Measurements from ENCODE around the gene AKAP13. TPM values are rescaled to one million over a fixed set of nuclear protein-coding genes. Genes with fewer than 3 reads are reported as not detected.
A peak's percentile ranks its signal among the peaks of the same experiment; 100 is the strongest.

AKAP13 gene
- total RNA-seq, 1 donor from 2014 or later: 41.1 TPM

DNA sequence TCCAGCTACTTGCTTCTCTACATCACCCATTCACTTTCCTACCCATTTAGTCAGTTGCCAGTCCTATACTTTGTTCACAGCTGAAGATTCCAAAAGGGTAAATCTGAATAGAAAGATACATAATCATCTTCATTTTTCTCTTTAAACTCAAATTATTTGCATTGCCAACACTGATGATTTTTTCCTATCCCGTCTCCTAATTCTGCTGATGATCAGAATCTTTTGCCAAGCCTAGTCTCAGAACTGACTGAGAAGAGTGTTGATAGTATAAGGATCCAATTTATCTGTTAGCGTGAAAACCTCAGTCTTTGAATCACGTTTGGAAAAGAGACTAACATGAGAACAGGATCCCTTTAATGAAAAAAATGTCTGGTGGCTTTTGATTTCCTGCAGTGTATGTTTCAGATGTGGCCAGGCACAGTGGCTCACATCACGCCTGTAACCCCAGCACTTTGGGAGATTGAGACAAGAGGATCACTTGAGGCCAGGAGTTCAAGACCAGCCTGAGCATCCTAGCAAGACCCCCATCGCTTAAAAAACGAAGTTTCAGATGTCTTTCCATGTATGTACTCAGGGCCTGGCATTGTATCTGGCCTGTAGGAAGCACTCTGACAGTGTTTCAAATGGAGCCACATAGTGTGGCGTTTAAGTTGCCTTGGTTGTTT is 244.9 kb downstream of the AKAP13 start:
- peaks cover 2% of the 10 kb centered on the region for H3K36me3 ChIP-seq (ENCODE audit: control insufficient read depth, insufficient read depth, low read length)
- FAIRE-seq: no peak
- H3K4me3 ChIP-seq (ENCODE audit: low read depth, low read length): no peak overlapping the region
- TF ChIP-seq, protein P1, sequence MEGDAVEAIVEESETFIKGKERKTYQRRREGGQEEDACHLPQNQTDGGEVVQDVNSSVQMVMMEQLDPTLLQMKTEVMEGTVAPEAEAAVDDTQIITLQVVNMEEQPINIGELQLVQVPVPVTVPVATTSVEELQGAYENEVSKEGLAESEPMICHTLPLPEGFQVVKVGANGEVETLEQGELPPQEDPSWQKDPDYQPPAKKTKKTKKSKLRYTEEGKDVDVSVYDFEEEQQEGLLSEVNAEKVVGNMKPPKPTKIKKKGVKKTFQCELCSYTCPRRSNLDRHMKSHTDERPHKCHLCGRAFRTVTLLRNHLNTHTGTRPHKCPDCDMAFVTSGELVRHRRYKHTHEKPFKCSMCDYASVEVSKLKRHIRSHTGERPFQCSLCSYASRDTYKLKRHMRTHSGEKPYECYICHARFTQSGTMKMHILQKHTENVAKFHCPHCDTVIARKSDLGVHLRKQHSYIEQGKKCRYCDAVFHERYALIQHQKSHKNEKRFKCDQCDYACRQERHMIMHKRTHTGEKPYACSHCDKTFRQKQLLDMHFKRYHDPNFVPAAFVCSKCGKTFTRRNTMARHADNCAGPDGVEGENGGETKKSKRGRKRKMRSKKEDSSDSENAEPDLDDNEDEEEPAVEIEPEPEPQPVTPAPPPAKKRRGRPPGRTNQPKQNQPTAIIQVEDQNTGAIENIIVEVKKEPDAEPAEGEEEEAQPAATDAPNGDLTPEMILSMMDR (IDR thresholded peaks at IDR 0.05; ENCODE audit: insufficient read depth, low read length, severe bottlenecking): no peak
- DNase-seq (ENCODE audit: low read depth): no peak
- H3K27me3 ChIP-seq (ENCODE audit: control insufficient read depth, insufficient read depth, low read length): no peaks in the 10 kb centered on the region

DNA sequence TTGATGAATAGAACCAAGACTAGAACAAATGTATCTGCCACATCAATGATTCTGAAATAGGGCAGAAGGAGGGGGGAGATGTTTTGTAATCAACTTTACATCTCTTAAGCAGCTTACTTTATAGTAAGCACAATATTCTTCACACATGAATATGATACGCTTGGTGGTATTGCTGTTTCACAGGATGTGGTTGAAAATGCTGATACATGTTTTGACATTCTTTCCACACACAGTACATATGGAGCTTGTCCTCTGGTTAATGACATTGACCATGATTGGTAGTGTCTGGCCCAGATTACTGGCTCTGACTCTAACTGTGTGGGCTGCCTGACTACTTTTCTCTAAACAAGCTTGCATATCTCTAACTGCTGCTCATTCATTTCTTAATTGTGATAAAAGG is 245.5 kb downstream of the AKAP13 start:
- TF ChIP-seq, protein P1 (IDR thresholded peaks at IDR 0.05; ENCODE audit: insufficient read depth, low read length, severe bottlenecking): no peak
- Histone ChIP-seq H3K27me3 (ENCODE audit: control insufficient read depth, insufficient read depth, low read length) (no peaks in the 10 kb centered on the region), H3K36me3 (ENCODE audit: control insufficient read depth, insufficient read depth, low read length) (peaks cover 2% of the 10 kb centered on the region), H3K4me3 (ENCODE audit: low read depth, low read length) (no peak overlapping the region)
- DNase-seq (ENCODE audit: low read depth) (peak; percentile 70), FAIRE-seq (peak; percentile 36)

DNA sequence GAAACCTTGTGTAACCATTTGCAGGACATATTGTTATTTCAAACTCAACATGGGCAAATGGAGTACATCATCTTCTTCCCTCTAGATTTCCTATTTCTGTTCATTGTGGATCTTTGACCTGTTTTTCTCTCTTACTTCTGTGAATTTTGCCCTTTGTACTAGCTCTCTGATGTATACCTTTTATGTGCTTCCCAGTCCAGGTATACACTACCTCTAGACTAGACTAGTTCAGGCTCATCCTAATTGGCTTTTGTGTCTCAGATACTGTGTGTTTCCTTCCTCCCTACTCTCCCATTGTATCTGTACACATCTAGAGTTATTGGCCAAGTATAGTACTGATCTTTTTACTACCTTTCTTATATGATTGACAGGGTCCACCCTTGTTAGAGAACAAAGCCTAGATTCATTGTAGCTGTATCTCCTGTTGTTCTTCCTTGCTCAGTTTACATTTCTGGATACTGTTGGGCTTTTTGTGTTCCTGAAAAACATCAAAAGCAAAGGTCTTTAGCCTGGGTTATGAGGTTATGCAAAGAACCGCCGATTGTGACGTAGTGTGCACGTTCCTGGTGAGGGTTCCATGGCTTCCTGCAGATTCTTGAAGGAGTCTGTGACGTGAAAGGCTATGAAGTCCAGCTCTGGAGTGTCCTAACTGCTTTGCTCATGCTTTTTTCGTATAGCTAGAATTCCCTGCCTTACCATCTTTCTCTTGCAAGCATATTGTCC is 247.0 kb downstream of the AKAP13 start:
- no peak for DNase-seq (ENCODE audit: low read depth)
- peaks cover 2% of the 10 kb centered on the region for H3K36me3 ChIP-seq (ENCODE audit: control insufficient read depth, insufficient read depth, low read length)
- H3K4me3 ChIP-seq (ENCODE audit: low read depth, low read length): no peak overlapping the region
- no peak for FAIRE-seq
- no peaks in the 10 kb centered on the region for H3K27me3 ChIP-seq (ENCODE audit: control insufficient read depth, insufficient read depth, low read length)
- TF ChIP-seq, protein P1 (IDR thresholded peaks at IDR 0.05; ENCODE audit: insufficient read depth, low read length, severe bottlenecking): no peak

- H3K27me3 ChIP-seq (ENCODE audit: control insufficient read depth, insufficient read depth, low read length): no peaks in the 10 kb centered on the region
- DNase-seq (ENCODE audit: low read depth) (no peak), FAIRE-seq (no peak)
- H3K36me3 ChIP-seq (ENCODE audit: control insufficient read depth, insufficient read depth, low read length): peaks cover 2% of the 10 kb centered on the region
- TF ChIP-seq, protein P1 (IDR thresholded peaks at IDR 0.05; ENCODE audit: insufficient read depth, low read length, severe bottlenecking): no peak
- no peak overlapping the region for H3K4me3 ChIP-seq (ENCODE audit: low read depth, low read length)
Observed at GRCh38 chr15:85630311-85630710, 249.9 kb downstream of the AKAP13 start.

GRCh38 chr15:85631018-85631417 is 250.6 kb downstream of the AKAP13 start:
- FAIRE-seq (no peak), DNase-seq (ENCODE audit: low read depth) (no peak)
- TF ChIP-seq, protein P1 (IDR thresholded peaks at IDR 0.05; ENCODE audit: insufficient read depth, low read length, severe bottlenecking): no peak
- no peak overlapping the region for H3K4me3 ChIP-seq (ENCODE audit: low read depth, low read length)
- peaks cover 2% of the 10 kb centered on the region for H3K36me3 ChIP-seq (ENCODE audit: control insufficient read depth, insufficient read depth, low read length)
- no peaks in the 10 kb centered on the region for H3K27me3 ChIP-seq (ENCODE audit: control insufficient read depth, insufficient read depth, low read length)
